ENCODE data around the gene EXOC3L2.

Gene EXOC3L2

DNA sequence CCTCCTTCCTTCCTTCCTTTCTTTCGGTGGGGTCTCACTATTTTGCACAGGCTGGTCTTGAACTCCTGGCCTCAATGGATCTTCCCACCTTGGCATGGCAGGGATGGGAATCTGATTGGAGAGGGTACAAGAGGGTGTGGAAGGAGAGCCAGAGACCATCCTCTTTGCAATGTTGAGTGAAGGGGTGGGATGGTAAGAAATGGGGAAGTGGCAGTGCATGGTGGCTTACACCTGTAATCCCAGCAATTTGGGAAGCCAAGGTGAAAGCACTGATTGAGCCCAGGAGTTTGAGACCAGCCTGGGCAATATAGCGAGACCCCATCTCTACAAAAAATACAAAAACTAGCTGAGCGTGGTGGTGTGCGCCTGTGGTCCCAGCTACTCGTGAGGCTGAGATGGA, 61.1 kb downstream of the EXOC3L2 start:
- Mint-ChIP-seq H3K4me1 (ENCODE audit: low read depth) (peaks cover 25% of the 10 kb centered on the region), H3K27ac (peak overlapping the region; percentile 37), H3K9me3 (ENCODE audit: low read depth) (no peaks in the 10 kb centered on the region), H3K27me3 (no peaks in the 10 kb centered on the region), H3K4me3 (no peak overlapping the region), H3K36me3 (no peaks in the 10 kb centered on the region)

DNA sequence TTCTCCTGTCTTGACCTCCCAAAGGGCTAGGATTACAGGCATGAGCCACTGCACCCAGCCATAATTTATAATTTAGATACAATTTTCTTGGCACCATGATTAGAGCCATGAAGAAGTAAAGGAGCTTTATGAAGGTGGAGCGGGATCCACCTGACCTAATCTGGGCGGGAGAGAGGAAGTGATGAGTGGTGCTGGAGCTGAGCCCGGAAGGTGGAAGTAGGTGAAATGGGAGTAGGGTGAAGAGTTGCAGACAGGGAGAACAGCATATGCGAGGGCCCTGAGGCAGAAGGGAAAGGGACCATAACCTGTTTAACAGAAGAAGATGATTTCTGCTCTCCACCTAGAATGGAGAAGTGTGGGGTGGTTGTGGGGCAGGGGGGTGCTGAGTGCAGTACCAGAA, 62.4 kb downstream of the EXOC3L2 start:
- H3K9me3 Mint-ChIP-seq (ENCODE audit: low read depth) = no peaks in the 10 kb centered on the region
- peaks cover 28% of the 10 kb centered on the region for H3K4me1 Mint-ChIP-seq (ENCODE audit: low read depth)
- H3K27me3 Mint-ChIP-seq = no peaks in the 10 kb centered on the region
- no peak overlapping the region for H3K27ac Mint-ChIP-seq
- no peak overlapping the region for H3K4me3 Mint-ChIP-seq
- H3K36me3 Mint-ChIP-seq = no peaks in the 10 kb centered on the region

DNA sequence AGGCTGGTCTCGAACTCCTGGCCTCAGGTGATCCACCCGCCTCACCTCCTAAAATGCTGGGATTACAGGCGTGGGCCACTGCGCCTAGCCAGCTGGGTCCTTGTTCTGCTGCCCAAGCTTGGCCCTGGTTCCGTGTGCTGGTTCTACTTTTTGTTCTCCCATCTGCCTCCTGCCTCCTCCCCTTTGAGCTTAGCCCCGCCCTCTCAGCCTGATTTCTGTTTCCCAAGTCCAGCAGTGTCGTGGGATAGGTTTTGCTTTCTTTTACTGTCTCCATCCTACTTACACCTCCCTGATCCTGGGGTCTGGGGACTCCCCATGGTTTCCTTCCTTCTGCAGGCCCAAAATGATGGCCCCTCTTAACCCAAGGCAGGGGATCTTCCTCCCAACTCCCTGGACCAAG, 64.3 kb downstream of the EXOC3L2 start:
- Mint-ChIP-seq H3K27me3 (no peaks in the 10 kb centered on the region), H3K4me1 (ENCODE audit: low read depth) (peaks cover 31% of the 10 kb centered on the region), H3K27ac (peak overlapping the region; percentile 58), H3K9me3 (ENCODE audit: low read depth) (no peaks in the 10 kb centered on the region), H3K4me3 (peak overlapping the region; percentile 74), H3K36me3 (no peaks in the 10 kb centered on the region)

DNA sequence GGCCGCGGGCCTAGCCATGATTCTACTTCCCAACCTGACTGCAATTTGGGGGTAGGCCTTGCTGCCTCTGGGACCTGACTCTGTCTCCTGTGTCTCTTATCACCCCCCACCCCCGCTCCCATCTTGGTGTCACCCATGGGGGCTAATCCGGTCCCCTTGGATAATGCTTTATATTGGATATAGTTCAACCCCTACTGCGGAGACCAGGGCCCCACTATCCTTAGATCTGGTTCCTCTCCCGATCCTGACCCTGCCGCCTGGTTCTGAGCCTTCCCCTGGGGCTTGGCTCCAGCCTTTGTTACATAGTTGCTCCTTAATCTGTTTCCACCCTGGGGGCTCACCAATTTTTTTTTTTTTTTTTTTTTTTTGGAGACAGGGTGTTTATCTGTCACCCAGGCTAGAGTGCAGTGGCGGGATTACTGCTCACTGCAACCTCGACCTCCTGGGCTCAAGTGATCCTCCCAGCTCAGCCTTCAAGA, 65.3 kb downstream of the EXOC3L2 start:
- Mint-ChIP-seq H3K4me1 (ENCODE audit: low read depth) (peaks cover 36% of the 10 kb centered on the region), H3K36me3 (no peaks in the 10 kb centered on the region), H3K4me3 (peak overlapping the region; percentile 72), H3K27ac (peak overlapping the region; percentile 41), H3K9me3 (ENCODE audit: low read depth) (no peaks in the 10 kb centered on the region), H3K27me3 (no peaks in the 10 kb centered on the region)

DNA sequence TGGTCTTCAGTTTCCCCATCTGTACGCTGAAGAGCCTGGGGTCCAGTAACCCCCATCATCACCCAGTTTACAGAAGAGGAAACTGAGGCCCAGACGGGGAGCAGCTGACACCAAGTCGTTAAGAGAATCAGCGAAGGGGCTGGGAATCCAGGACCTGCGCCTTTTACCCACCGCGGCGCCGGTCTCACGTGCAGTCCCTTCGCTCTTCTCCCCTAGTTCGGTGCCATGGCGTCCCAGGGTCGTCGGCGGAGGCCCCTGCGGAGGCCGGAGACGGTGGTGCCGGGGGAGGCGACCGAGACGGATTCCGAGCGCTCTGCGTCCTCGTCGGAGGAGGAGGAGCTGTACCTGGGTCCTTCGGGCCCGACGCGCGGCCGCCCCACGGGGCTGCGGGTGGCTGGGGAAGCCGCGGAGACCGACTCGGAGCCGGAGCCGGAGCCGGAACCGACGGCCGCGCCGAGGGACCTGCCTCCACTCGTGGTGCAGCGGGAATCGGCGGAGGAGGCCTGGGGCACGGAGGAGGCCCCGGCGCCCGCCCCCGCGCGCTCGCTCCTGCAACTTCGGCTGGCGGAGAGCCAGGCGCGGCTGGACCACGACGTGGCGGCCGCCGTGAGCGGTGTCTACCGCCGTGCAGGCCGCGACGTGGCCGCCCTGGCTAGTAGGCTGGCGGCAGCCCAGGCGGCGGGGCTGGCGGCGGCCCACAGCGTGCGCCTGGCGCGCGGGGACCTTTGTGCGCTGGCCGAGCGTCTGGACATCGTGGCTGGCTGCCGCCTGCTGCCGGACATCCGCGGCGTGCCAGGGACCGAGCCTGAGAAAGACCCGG, 65.9 kb downstream of the EXOC3L2 start:
- H3K27me3 Mint-ChIP-seq = no peaks in the 10 kb centered on the region
- H3K4me3 Mint-ChIP-seq = peak overlapping the region; percentile 92

DNA sequence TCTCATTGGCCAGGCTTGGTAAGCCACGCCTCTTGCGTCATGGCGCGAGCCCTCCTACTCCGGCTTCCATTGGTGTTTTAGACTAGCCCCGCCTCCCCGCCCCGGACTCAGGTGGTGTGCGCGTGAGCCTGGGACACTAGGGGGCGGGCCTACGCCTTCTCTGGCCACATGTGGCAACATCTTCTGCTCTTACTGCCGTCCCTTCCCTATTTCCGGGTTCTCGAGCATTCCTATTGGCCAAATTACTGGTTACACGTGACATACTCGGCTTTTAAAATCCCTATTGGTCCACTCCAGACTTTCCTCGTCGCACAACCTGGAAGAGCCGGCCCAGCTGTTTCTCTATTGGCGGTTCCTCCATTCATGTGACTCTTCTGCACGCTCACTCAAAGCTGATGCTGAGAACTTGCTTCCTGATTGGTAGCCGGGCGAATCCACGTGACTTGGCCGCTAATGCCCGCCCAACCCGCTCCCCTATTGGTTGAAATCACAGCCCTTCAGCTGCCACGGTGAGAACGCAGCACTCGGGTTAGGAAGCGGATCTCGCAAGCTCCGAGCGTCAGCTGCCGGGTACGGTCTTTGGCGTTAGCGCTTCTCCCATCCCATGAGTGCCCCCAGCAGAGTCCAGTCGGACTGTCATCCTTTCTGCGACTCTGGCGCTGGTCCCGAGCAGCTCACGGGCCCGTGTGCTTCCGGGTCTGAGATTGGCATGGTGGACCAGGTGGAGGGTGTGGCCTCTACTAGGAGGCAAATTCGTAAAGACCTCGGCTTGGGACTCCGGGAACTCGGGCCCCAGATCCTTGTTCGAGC, 66.7 kb downstream of the EXOC3L2 start, which contains the start of gene BLOC1S3:
Gene BLOC1S3 (plus strand): TSS at position 523 of the 810 bp plus-strand sequence. CDS start 513 bp downstream, outside the sequence.
- Mint-ChIP-seq H3K27ac (peak within 1 kb of the TSS; percentile 92), H3K4me1 (ENCODE audit: low read depth) (peaks cover 36% of the 10 kb centered on the region), H3K36me3 (no peaks in the 10 kb centered on the region), H3K4me3 (peak within 1 kb of the TSS; percentile 92), H3K9me3 (ENCODE audit: low read depth) (no peaks in the 10 kb centered on the region), H3K27me3 (no peaks in the 10 kb centered on the region)

More for the DNA sequence above, 65.9 kb downstream of the EXOC3L2 start:
- no peaks in the 10 kb centered on the region for H3K9me3 Mint-ChIP-seq (ENCODE audit: low read depth)
- no peaks in the 10 kb centered on the region for H3K36me3 Mint-ChIP-seq
- peak overlapping the region; percentile 92 for H3K27ac Mint-ChIP-seq
- peaks cover 34% of the 10 kb centered on the region for H3K4me1 Mint-ChIP-seq (ENCODE audit: low read depth)

DNA sequence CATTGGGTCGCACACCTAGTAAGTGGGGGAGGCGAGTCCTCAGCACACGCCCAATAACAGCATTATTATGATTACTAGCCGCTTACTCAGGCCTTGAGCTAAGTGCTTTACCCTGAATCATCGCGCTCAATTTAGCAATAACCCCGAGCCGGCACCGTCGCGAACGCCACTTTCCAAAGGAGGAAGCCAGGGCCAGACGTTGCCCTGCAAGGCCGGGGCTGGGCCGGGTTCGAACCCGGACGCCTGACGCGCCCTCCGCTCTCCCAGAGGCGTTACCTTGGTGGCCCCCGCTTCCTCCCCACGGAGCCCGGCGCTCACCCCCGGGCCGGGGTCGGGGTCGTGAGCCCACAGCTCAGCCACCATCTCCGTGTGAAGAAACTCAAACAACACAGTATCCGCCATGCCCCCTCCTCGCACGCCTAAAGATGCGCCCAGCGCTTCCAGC, 67.4 kb downstream of the EXOC3L2 start, which contains the start of gene TRAPPC6A:
Gene TRAPPC6A (minus strand): TSS at position 421 of the 445 bp plus-strand sequence. CDS start 19 bp downstream, at position 402.
- H3K4me3 Mint-ChIP-seq = peak within 1 kb of the TSS; percentile 92

DNA sequence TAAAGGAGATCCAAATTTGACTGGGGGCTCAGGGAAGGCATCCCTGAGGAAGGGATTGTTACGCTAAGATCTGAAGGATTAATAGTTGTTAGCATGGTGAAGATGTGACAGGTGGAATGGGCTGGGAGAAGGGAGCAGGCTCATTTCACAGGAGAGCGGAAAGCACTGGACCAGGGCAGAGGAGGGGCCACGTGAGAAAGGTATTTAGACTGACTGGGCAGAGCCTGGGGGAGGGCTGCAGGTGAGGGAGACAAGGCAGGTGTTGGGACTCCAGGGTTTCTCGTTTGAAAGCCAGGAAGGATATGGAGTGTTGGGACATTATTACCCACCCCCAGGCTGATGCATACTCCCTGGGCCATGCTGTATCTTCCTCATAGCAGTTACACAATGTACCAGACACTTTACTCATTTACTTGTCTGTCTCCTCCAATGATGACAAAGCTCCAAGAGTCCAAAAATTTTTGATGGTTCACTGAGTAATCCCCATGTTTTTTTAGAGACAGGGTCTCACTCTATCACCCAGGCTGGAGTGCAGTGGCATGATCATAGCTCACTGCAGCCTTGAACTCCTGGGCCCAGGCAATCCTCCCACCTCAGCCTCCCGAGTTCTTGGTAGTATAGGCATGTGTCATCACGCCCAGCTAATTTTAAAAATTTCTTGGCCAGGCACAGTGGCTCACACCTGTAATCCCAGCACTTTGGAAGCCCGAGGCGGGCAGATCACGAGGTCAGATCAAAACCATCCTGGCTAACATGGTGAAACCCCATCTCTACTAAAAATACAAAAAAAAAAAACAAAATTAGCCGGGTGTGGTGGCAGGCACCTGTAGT, 69.5 kb downstream of the EXOC3L2 start:
- no peaks in the 10 kb centered on the region for H3K36me3 Mint-ChIP-seq
- peak overlapping the region; percentile 64 for H3K27ac Mint-ChIP-seq
- H3K9me3 Mint-ChIP-seq (ENCODE audit: low read depth) = no peaks in the 10 kb centered on the region
- H3K4me3 Mint-ChIP-seq = peak overlapping the region; percentile 55
- no peaks in the 10 kb centered on the region for H3K27me3 Mint-ChIP-seq
- peaks cover 43% of the 10 kb centered on the region for H3K4me1 Mint-ChIP-seq (ENCODE audit: low read depth)

More for the DNA sequence above, 67.4 kb downstream of the EXOC3L2 start, which contains the start of gene TRAPPC6A:
- Mint-ChIP-seq H3K4me1 (ENCODE audit: low read depth) (peaks cover 37% of the 10 kb centered on the region), H3K9me3 (ENCODE audit: low read depth) (no peaks in the 10 kb centered on the region), H3K36me3 (no peaks in the 10 kb centered on the region), H3K27me3 (no peaks in the 10 kb centered on the region), H3K27ac (peak within 1 kb of the TSS; percentile 92)

DNA sequence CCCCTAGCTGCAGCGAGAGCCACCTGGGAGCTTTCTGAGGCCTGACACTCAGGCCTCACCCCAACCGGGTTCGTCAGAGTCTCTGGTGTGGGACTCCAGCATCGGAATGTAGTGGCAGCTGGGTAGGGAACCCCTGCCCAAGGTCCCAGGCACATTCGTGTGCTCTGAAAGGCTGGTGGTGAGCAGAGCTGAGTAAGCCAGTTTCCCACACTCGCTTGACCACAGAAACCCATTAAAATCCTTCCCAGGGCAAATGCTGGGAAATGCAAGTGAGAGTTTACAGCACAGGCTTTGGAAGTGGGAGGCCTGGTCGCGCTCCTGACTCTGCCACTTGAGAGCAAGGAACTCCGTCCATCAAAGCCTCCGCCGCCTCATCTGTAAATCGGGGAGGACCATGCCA, 71.4 kb downstream of the EXOC3L2 start:
- Mint-ChIP-seq H3K36me3 (no peaks in the 10 kb centered on the region), H3K4me3 (no peak overlapping the region)

DNA sequence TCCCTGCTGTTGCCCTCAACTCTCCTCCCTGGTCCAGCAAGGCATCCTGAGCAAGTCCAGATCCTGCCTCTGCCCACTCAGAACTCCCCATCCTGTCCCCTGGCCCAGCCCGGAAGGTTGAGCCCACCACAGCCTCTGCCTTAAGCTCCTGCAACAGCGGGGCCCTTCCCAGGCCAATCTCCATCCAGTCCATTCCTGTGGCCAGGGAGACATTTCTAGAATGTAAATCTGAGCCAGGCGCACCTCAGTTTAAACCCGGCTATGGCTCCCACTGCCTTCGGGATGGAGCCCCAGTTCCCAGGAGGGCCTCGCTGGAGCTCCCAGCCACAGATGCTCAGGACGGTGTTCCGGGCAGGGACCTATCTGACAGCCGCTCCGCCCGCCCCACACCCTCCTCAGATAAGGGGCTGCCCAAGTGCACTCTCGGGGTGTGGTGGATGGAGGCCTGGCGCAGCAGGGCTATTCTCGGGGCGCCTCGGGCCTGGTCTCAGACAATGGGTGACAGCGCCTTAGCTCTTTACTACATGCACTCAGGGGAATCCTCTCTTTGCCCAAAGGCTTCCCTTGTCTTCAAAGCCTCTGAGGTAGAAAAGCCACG, 72.5 kb downstream of the EXOC3L2 start:
- peaks cover 38% of the 10 kb centered on the region for H3K4me1 Mint-ChIP-seq (ENCODE audit: low read depth)
- H3K4me3 Mint-ChIP-seq = no peak overlapping the region
- H3K27ac Mint-ChIP-seq = peak overlapping the region; percentile 84
- H3K36me3 Mint-ChIP-seq = no peaks in the 10 kb centered on the region
- no peaks in the 10 kb centered on the region for H3K27me3 Mint-ChIP-seq
- no peaks in the 10 kb centered on the region for H3K9me3 Mint-ChIP-seq (ENCODE audit: low read depth)

More for the DNA sequence above, 71.4 kb downstream of the EXOC3L2 start:
- no peaks in the 10 kb centered on the region for H3K9me3 Mint-ChIP-seq (ENCODE audit: low read depth)
- no peaks in the 10 kb centered on the region for H3K27me3 Mint-ChIP-seq
- peaks cover 40% of the 10 kb centered on the region for H3K4me1 Mint-ChIP-seq (ENCODE audit: low read depth)
- no peak overlapping the region for H3K27ac Mint-ChIP-seq

DNA sequence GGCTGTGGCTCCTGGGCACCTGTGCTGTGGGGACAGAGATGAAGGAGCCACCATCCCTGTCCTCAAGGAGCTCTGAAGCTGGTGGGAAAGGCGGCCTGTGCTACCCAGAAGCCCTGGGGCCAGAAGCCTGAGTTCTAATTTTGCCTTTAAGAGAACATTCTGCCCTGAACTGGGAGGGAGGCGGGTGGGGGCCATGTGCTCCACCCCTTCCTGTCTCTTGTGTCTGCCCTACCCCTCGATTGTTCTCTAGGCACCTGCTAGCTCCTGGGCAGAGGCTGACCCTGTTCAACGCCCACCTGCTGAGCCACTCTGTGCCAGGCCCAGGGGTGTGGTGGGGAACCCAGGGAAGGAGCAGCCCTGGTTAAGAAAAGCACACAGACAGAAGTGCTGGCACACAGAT, 73.0 kb downstream of the EXOC3L2 start:
- Mint-ChIP-seq H3K36me3 (no peaks in the 10 kb centered on the region), H3K27ac (peak overlapping the region; percentile 84), H3K4me1 (ENCODE audit: low read depth) (peaks cover 34% of the 10 kb centered on the region), H3K4me3 (no peak overlapping the region), H3K9me3 (ENCODE audit: low read depth) (no peaks in the 10 kb centered on the region), H3K27me3 (no peaks in the 10 kb centered on the region)

DNA sequence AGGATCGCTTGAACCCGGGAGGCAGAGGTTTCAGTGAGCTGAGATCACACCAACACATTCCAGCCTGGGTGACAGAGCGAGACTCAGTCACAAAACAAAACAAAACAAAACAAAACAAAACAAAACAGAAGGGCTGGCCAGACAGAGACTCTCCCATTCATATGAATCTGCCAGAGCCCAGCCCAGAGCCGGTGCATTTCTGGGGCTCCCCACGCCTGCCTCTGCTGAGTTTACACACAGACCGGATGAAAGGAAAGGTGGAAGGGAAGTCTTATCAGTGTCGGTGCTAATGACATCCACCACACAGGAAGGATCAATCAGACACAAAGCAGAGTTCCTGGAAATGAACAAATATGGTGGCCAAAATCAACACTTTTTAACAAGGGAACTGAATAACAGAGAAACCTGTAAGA, 74.0 kb downstream of the EXOC3L2 start:
- peaks cover 37% of the 10 kb centered on the region for H3K4me1 Mint-ChIP-seq (ENCODE audit: low read depth)

DNA sequence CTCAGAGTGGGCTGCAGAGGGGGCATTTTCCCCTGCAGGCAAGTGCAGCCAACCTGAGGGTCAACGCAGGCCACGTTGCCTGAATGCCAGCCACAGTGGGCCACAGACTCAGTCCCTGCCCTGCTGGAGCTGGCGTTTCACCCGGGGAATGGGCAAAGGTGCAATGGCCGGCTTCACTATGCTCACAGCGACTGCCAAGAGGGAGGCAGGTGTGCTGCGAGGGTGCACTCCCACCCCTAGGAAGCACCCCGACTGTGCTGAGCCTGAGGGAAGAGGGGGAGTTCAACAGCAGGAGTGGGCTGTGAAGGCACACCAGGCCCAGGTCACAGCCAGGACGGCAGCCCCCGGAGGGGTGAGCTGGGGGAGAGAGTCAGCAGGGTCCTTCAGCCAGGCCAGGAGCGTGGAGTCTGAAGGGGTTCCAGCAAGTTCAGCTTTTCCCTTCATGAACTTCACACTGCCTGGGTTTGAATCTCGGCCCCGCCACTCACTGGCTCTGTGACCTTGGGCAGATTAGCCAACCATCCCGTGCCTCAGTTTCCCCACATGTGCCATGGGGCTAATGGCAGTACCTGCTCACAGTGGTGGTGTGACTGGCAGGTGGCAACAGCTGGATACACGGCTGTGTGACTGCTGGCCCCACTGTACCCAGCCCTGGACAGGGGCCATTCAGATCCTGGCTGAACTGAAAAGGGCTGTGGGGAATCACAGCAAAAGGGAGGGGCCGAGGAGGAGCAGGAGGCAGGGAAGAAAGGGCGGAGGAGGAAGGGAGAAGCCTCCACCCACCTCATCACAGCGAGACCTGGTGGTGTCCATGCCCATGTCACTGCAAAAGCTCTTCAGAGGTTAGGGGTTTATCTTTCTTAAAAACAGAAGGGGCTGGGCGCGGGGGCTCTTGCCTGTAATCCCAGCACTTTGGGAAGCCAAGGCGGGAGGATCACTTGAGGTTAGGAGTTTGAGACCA, 74.8 kb downstream of the EXOC3L2 start:
- peaks cover 37% of the 10 kb centered on the region for H3K4me1 Mint-ChIP-seq (ENCODE audit: low read depth)
- H3K27me3 Mint-ChIP-seq = no peaks in the 10 kb centered on the region
- no peak overlapping the region for H3K4me3 Mint-ChIP-seq
- no peaks in the 10 kb centered on the region for H3K36me3 Mint-ChIP-seq
- no peaks in the 10 kb centered on the region for H3K9me3 Mint-ChIP-seq (ENCODE audit: low read depth)
- H3K27ac Mint-ChIP-seq = peak overlapping the region; percentile 94

More for the DNA sequence above, 74.0 kb downstream of the EXOC3L2 start:
- H3K9me3 Mint-ChIP-seq (ENCODE audit: low read depth) = no peaks in the 10 kb centered on the region
- no peaks in the 10 kb centered on the region for H3K36me3 Mint-ChIP-seq
- H3K27me3 Mint-ChIP-seq = no peaks in the 10 kb centered on the region
- H3K27ac Mint-ChIP-seq = peak overlapping the region; percentile 94
- H3K4me3 Mint-ChIP-seq = peak overlapping the region; percentile 77
